Spinal cord (tissue), 4 donors: ENCODE results near the gene DDX5. TPM values are rescaled to one million over a fixed set of nuclear protein-coding genes. Genes with fewer than 3 reads are reported as not detected.

ENCODE experiments used
- polyA plus RNA-seq, 2 donors: library from polyadenylated mRNA; unstranded; fragments of 120-200 nt; gene quantifications; one replicate each; pipeline ENCODE4 v1.2.1, GENCODE V29; 2013; ENCODE audit not compliant: insufficient read length in 2 of 2
- small RNA-seq: library from RNA; depleted of rRNA; stranded (forward); fragments of <200 nt; gene quantifications from one replicate; pipeline ENCODE3, GENCODE V24; 2014; ENCODE audit warnings: low replicate concordance
- total RNA-seq, 2 donors: library from RNA; depleted of rRNA in 1 of 2; stranded (reverse); fragments of 120-200 nt in 1 of 2; fragments of >200 nt in 1 of 2; gene quantifications; one replicate each; pipeline versions ENCODE4 v1.2.3 to v1.2.4, GENCODE V29; 2013 to 2014

DDX5 gene
- total and polyA plus RNA-seq, 4 donors: 373 to 652 (median 553) TPM

Small RNAs within 50 kb of the gene (small RNA-seq; reads per million reads assigned to genes)
- not detected for gene ATP5MFP4

Other genes starting within 250 kb of the DDX5 start
- 10 to 100 TPM; 40.1 to 54.9 TPM for gene TEX2, start 243.0 kb downstream of the DDX5 start, total RNA-seq
- gene TEX2, start 243.0 kb downstream of the DDX5 start, polyA plus RNA-seq: 10 to 100 TPM; 35.4 to 37.0 TPM
- gene PECAM1, start 115.4 kb downstream of the DDX5 start, total RNA-seq: 10 to 100 TPM; 23.7 to 47.3 TPM
- gene PECAM1, start 115.4 kb downstream of the DDX5 start, polyA plus RNA-seq: 10 to 100 TPM; 42.0 to 44.3 TPM
- gene MILR1, start 57.2 kb downstream of the DDX5 start, total RNA-seq: 1 to 10 TPM; 8.8 to 8.9 TPM
- gene MILR1, start 57.2 kb downstream of the DDX5 start, polyA plus RNA-seq: 1 to 10 TPM; 5.6 to 7.7 TPM
- 10 to 100 TPM; 13.2 to 16.3 TPM for gene POLG2, start 9.2 kb downstream of the DDX5 start, total RNA-seq
- gene POLG2, start 9.2 kb downstream of the DDX5 start, polyA plus RNA-seq: 10 to 100 TPM; 20.4 to 28.6 TPM
- gene CEP95, start 688 bp upstream of the DDX5 start, total RNA-seq: 10 to 100 TPM; 57.7 to 60.9 TPM
- 10 to 100 TPM; 63.2 to 83.8 TPM for gene CEP95, start 688 bp upstream of the DDX5 start, polyA plus RNA-seq
- gene SMURF2, start 156.0 kb upstream of the DDX5 start, total RNA-seq: 10 to 100 TPM; 44.4 to 47.8 TPM
- 10 to 100 TPM; 22.7 to 30.7 TPM for gene SMURF2, start 156.0 kb upstream of the DDX5 start, polyA plus RNA-seq